ENCODE measurements around the gene XYLT2.

- TF ChIP-seq CTCF (IDR thresholded peaks at IDR 0.05; ENCODE audit: extremely low read depth in 1 of 2, insufficient read depth in 1 of 2, low read depth in 1 of 2, low read length in 2 of 2) (no peak), EZH2 (IDR thresholded peaks at IDR 0.05; ENCODE audit: borderline replicate concordance, low read depth, low read length, severe bottlenecking) (no peak), FOS (IDR thresholded peaks at IDR 0.05; ENCODE audit: borderline replicate concordance, insufficient read depth, low read length) (no peak), POLR2AphosphoS5 (IDR thresholded peaks at IDR 0.05; ENCODE audit: insufficient read depth, low read depth, low read length) (no peak), JUN (IDR thresholded peaks at IDR 0.05; ENCODE audit: borderline replicate concordance, insufficient read depth, insufficient read length, low read depth) (no peak), GATA2 (IDR thresholded peaks at IDR 0.05; ENCODE audit: insufficient read depth, insufficient read length, low read depth, low read length) (no peak), POLR2A (IDR thresholded peaks at IDR 0.05; ENCODE audit: low read depth, low read length) (no peak)
- TF ChIP-seq, protein P1, sequence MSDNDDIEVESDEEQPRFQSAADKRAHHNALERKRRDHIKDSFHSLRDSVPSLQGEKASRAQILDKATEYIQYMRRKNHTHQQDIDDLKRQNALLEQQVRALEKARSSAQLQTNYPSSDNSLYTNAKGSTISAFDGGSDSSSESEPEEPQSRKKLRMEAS (IDR thresholded peaks at IDR 0.05; ENCODE audit: insufficient read depth, insufficient read length), result no peak
Measured at GRCh38 chr17:50379351-50380132, 33.6 kb downstream of the XYLT2 start.
